GM23248 (cell line): ENCODE results near the gene FOXL2NB. TPM values are rescaled to one million over a fixed set of nuclear protein-coding genes. Genes with fewer than 3 reads are reported as not detected.

Experiments
- DNase-seq: peaks from one replicate; pipeline ENCODE4 v3.0.0-alpha.2; 2015
- H2AFZ ChIP-seq: fragments of 200-600 bp; sonication (generic); 2 replicates; pipeline ENCODE4 v1.6.1; 2016; ENCODE audit warnings: antibody characterized with exemption
- H3F3A ChIP-seq: fragments of 200-600 bp; sonication (generic); 2 replicates; pipeline ENCODE4 v1.6.1; 2016; ENCODE audit warnings: mild to moderate bottlenecking, antibody characterized with exemption, mixed run types; ENCODE audit not compliant: insufficient read depth
- H3K27ac ChIP-seq: fragments of 200-600 bp; sonication (generic); 2 replicates; pipeline ENCODE4 v1.5.1; 2016; ENCODE audit warnings: mild to moderate bottlenecking
- H3K27me3 ChIP-seq: fragments of 200-600 bp; sonication (generic); replicated peaks from 2 replicates; pipeline ENCODE4 v1.6.1; 2016; ENCODE audit warnings: mild to moderate bottlenecking; ENCODE audit not compliant: insufficient read depth
- H3K36me3 ChIP-seq: fragments of 200-600 bp; sonication (generic); 2 replicates; pipeline ENCODE4 v1.6.1; 2016; ENCODE audit warnings: low read depth, mild to moderate bottlenecking
- H3K4me1 ChIP-seq: fragments of 200-600 bp; sonication (generic); 2 replicates; pipeline ENCODE4 v1.6.1; 2016; ENCODE audit warnings: mild to moderate bottlenecking; ENCODE audit not compliant: insufficient read depth
- H3K4me2 ChIP-seq: fragments of 200-600 bp; sonication (generic); one replicate; pipeline ENCODE4 v1.6.1; 2016; ENCODE audit warnings: mild to moderate bottlenecking; ENCODE audit not compliant: unreplicated experiment
- H3K4me3 ChIP-seq: fragments of 200-600 bp; sonication (generic); 2 replicates; pipeline ENCODE4 v1.5.1; 2016; ENCODE audit warnings: mild to moderate bottlenecking
- H3K79me2 ChIP-seq: fragments of 200-600 bp; sonication (generic); 2 replicates; pipeline ENCODE4 v1.6.1; 2016; ENCODE audit warnings: mild to moderate bottlenecking; ENCODE audit not compliant: insufficient read depth
- H3K9ac ChIP-seq: fragments of 200-600 bp; sonication (generic); 2 replicates; pipeline ENCODE4 v1.6.1; 2016; ENCODE audit warnings: mild to moderate bottlenecking
- H3K9me2 ChIP-seq: fragments of 200-600 bp; sonication (generic); 2 replicates; pipeline ENCODE4 v1.6.1; 2016; ENCODE audit warnings: mixed run types, mild to moderate bottlenecking, moderate library complexity; ENCODE audit not compliant: insufficient read depth
- H3K9me3 ChIP-seq: fragments of 200-600 bp; sonication (generic); one replicate; pipeline ENCODE4 v1.6.1; 2017; ENCODE audit warnings: low read depth
- H4K20me1 ChIP-seq: fragments of 200-600 bp; sonication (generic); 2 replicates; pipeline ENCODE4 v1.6.0; 2016; ENCODE audit not compliant: insufficient read depth
- EZH2 ChIP-seq: fragments of 200-600 bp; sonication (generic); IDR thresholded peaks from 2 replicates; pipeline ENCODE4 v1.6.1; 2018; ENCODE audit warnings: antibody characterized with exemption, mild to moderate bottlenecking; ENCODE audit not compliant: insufficient read depth, poor library complexity, severe bottlenecking
- EZH2phosphoT487 ChIP-seq: fragments of 200-600 bp; sonication (generic); IDR thresholded peaks from 2 replicates; pipeline ENCODE4 v1.6.1; 2018; ENCODE audit warnings: antibody characterized with exemption, moderate library complexity, mild to moderate bottlenecking, low read depth; ENCODE audit not compliant: insufficient read depth
- WGBS, 2 experiments: methylation state at CpG; one replicate each; pipeline ENCODE4 v1.1.6; 2015 to 2017; ENCODE audit warnings: low lambda C conversion rate in 2 of 2, low coverage in 1 of 2; ENCODE audit errors: missing lambda C conversion rate in 2 of 2; 5-methylcytosine and 5-hydroxymethylcytosine counted together
- in situ Hi-C: fragments of 300-500 bp; cut with MboI; formaldehyde crosslinking; loops from 2 replicates; pipeline ENCODE4 v1.15.0; 2020
- polyA plus RNA-seq: library from polyadenylated mRNA; unstranded; fragments of >200 nt; fragmentation: Nextera tagmentation; extraction: Ambion mirVana; gene quantifications from 2 replicates; pipeline ENCODE4 v1.2.1, GENCODE V29; 2016
- total RNA-seq: library from RNA; depleted of rRNA; stranded (reverse); fragments of >200 nt; shearing (Covaris generic); gene quantifications from 2 replicates; pipeline ENCODE4 v1.2.3, GENCODE V29; 2014; rRNA removed

The FOXL2NB gene
- total RNA-seq (0.54 and 2.5 TPM in 2 replicates), polyA plus RNA-seq (1.2 and 1.5 TPM in 2 replicates)

GRCh38 chr3:138946663-138947494, at the start of gene FOXL2NB, which contains the start of gene FOXL2:
TSS of gene FOXL2NB (plus strand) at chr3:138947217. CDS start at chr3:138947365, 148 bp downstream.
TSS of gene FOXL2 (minus strand) at chr3:138947137. CDS start at chr3:138946722, 415 bp downstream.
- no peaks in the 10 kb centered on the region for H3K36me3 ChIP-seq
- H3K9me2 ChIP-seq, result no peaks in the 10 kb centered on the region
- H3K79me2 ChIP-seq, result no peaks in the 10 kb centered on the region
- peak within 1 kb of the TSS; percentile 32; the same call in 1 of the 2 replicates for H3K27ac ChIP-seq
- 3 to 4% methylated on average over 62 to 77 of the region's 78 CpGs for WGBS, 2 experiments
- H3K4me2 ChIP-seq, result peak within 1 kb of the TSS; percentile 70
- peak within 1 kb of the TSS; percentile 67 for H3K9ac ChIP-seq
- peak; percentile 88 for DNase-seq
- peak within 1 kb of the TSS; percentile 80 for H2AFZ ChIP-seq
- H3K27me3 ChIP-seq, result peaks cover 15% of the 10 kb centered on the region; the same call in 1 of the 2 replicates
- peak within 1 kb of the TSS; percentile 75 for H3K4me3 ChIP-seq
- in situ Hi-C loops, result no loop called here
- H3F3A ChIP-seq, result peaks cover 6% of the 10 kb centered on the region
- no peak for TF ChIP-seq EZH2
- TF ChIP-seq EZH2phosphoT487, result no peak
- no peaks in the 10 kb centered on the region for H3K9me3 ChIP-seq
- H3K4me1 ChIP-seq, result no peaks in the 10 kb centered on the region
- H4K20me1 ChIP-seq, result no peaks in the 10 kb centered on the region

- Histone ChIP-seq H3K4me3 (no peak overlapping the region), H3K27ac (no peak overlapping the region), H3K9me2 (no peaks in the 10 kb centered on the region), H4K20me1 (no peaks in the 10 kb centered on the region), H3F3A (0 out of 2 replicates have a peak, but pooled peaks cover 13% of the 10 kb centered on the region), H3K4me1 (peaks cover 10% of the 10 kb centered on the region; the same call in 1 of the 2 replicates), H2AFZ (no peak overlapping the region), H3K9me3 (no peaks in the 10 kb centered on the region), H3K36me3 (no peaks in the 10 kb centered on the region), H3K9ac (no peak overlapping the region), H3K79me2 (no peaks in the 10 kb centered on the region), H3K4me2 (no peak overlapping the region), H3K27me3 (no peaks in the 10 kb centered on the region)
- in situ Hi-C loops, result no loop called here
- TF ChIP-seq EZH2 (no peak), EZH2phosphoT487 (no peak)
- DNase-seq, result peak; percentile 63
- 4% methylated on average over 1 of the region's 1 CpG for WGBS, 2 experiments
Measured at GRCh38 chr3:138898301-138898700, 48.7 kb upstream of the FOXL2NB start.

- in situ Hi-C loops, result no loop called here
- 0 out of 2 replicates have a peak, but pooled peaks cover 13% of the 10 kb centered on the region for H3F3A ChIP-seq
- no peaks in the 10 kb centered on the region for H4K20me1 ChIP-seq
- no peaks in the 10 kb centered on the region for H3K27me3 ChIP-seq
- H3K27ac ChIP-seq, result no peak overlapping the region
- H2AFZ ChIP-seq, result no peak overlapping the region
- no peak for TF ChIP-seq EZH2phosphoT487
- TF ChIP-seq EZH2, result no peak
- H3K4me3 ChIP-seq, result no peak overlapping the region
- no peak for DNase-seq
- H3K79me2 ChIP-seq, result no peaks in the 10 kb centered on the region
- H3K4me2 ChIP-seq, result no peak overlapping the region
- no peak overlapping the region for H3K9ac ChIP-seq
- no peaks in the 10 kb centered on the region for H3K36me3 ChIP-seq
- H3K9me3 ChIP-seq, result no peaks in the 10 kb centered on the region
- no peaks in the 10 kb centered on the region for H3K9me2 ChIP-seq
- peaks cover 10% of the 10 kb centered on the region; the same call in 1 of the 2 replicates for H3K4me1 ChIP-seq
Measured at GRCh38 chr3:138898708-138899107, 48.3 kb upstream of the FOXL2NB start.

- no peaks in the 10 kb centered on the region for H4K20me1 ChIP-seq
- in situ Hi-C loops, result no loop called here
- H3K27me3 ChIP-seq, result no peaks in the 10 kb centered on the region
- no peak overlapping the region for H3K9ac ChIP-seq
- no peaks in the 10 kb centered on the region for H3K9me3 ChIP-seq
- H3K27ac ChIP-seq, result no peak overlapping the region
- H3K9me2 ChIP-seq, result no peaks in the 10 kb centered on the region
- no peak overlapping the region for H2AFZ ChIP-seq
- WGBS, 2 experiments, result 46 to 62% methylated on average over 5 of the region's 5 CpGs
- H3F3A ChIP-seq, result 0 out of 2 replicates have a peak, but pooled peaks cover 13% of the 10 kb centered on the region
- H3K4me1 ChIP-seq, result peaks cover 10% of the 10 kb centered on the region; the same call in 1 of the 2 replicates
- no peaks in the 10 kb centered on the region for H3K79me2 ChIP-seq
- TF ChIP-seq EZH2phosphoT487 (no peak), EZH2 (no peak)
- H3K4me3 ChIP-seq, result no peak overlapping the region
- DNase-seq, result no peak
- H3K36me3 ChIP-seq, result no peaks in the 10 kb centered on the region
- H3K4me2 ChIP-seq, result no peak overlapping the region
Measured at GRCh38 chr3:138899351-138899991, 47.5 kb upstream of the FOXL2NB start.
